Measurements from ENCODE around the gene ZNF30. TPM values are rescaled to one million over a fixed set of nuclear protein-coding genes. Genes with fewer than 3 reads are reported as not detected.

ZNF30 gene
- total and polyA plus RNA-seq, 2 experiments from 2014 or later, result 4.1 to 18.7 TPM

DNA sequence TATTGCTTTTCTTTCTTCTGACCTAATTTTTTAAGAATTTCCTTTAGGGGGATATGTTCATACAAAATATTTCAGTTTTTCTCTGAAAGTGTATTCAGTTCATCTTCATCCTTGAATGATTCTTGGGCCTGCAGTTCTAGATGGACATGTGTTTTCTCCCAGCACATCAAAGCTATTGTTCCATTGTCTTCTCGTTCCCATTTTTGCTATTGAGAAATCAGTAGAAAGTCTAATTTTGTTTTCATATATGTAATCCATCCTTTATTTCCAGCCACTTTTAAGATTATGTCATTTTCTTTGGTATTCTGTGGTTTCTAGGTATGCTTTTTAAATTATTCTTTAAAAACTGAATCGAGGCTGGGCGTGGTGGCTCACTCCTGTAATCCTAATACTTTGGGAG lies 57.6 kb downstream of the ZNF30 start:
- H3K9me2 ChIP-seq (ENCODE audit: insufficient read depth), result no peaks in the 10 kb centered on the region
- H3K27me3 Mint-ChIP-seq (ENCODE audit: insufficient read depth, low read depth, poor library complexity), result peaks cover 2% of the 10 kb centered on the region
- TF ChIP-seq, protein P1, sequence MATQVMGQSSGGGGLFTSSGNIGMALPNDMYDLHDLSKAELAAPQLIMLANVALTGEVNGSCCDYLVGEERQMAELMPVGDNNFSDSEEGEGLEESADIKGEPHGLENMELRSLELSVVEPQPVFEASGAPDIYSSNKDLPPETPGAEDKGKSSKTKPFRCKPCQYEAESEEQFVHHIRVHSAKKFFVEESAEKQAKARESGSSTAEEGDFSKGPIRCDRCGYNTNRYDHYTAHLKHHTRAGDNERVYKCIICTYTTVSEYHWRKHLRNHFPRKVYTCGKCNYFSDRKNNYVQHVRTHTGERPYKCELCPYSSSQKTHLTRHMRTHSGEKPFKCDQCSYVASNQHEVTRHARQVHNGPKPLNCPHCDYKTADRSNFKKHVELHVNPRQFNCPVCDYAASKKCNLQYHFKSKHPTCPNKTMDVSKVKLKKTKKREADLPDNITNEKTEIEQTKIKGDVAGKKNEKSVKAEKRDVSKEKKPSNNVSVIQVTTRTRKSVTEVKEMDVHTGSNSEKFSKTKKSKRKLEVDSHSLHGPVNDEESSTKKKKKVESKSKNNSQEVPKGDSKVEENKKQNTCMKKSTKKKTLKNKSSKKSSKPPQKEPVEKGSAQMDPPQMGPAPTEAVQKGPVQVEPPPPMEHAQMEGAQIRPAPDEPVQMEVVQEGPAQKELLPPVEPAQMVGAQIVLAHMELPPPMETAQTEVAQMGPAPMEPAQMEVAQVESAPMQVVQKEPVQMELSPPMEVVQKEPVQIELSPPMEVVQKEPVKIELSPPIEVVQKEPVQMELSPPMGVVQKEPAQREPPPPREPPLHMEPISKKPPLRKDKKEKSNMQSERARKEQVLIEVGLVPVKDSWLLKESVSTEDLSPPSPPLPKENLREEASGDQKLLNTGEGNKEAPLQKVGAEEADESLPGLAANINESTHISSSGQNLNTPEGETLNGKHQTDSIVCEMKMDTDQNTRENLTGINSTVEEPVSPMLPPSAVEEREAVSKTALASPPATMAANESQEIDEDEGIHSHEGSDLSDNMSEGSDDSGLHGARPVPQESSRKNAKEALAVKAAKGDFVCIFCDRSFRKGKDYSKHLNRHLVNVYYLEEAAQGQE (IDR thresholded peaks at IDR 0.05; ENCODE audit: unreplicated experiment), result no peak
- TF ChIP-seq POLR2AphosphoS5 (IDR thresholded peaks at IDR 0.05; ENCODE audit: low read depth), result no peak
- no peak for TF ChIP-seq STAT1 (IDR thresholded peaks at IDR 0.05; ENCODE audit: unreplicated experiment)
- TF ChIP-seq EZH2 (IDR thresholded peaks at IDR 0.05; ENCODE audit: low read depth, unreplicated experiment), result no peak
- TF ChIP-seq, protein P2, sequence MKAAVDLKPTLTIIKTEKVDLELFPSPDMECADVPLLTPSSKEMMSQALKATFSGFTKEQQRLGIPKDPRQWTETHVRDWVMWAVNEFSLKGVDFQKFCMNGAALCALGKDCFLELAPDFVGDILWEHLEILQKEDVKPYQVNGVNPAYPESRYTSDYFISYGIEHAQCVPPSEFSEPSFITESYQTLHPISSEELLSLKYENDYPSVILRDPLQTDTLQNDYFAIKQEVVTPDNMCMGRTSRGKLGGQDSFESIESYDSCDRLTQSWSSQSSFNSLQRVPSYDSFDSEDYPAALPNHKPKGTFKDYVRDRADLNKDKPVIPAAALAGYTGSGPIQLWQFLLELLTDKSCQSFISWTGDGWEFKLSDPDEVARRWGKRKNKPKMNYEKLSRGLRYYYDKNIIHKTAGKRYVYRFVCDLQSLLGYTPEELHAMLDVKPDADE (IDR thresholded peaks at IDR 0.05), result no peak
- TF ChIP-seq, protein P3, sequence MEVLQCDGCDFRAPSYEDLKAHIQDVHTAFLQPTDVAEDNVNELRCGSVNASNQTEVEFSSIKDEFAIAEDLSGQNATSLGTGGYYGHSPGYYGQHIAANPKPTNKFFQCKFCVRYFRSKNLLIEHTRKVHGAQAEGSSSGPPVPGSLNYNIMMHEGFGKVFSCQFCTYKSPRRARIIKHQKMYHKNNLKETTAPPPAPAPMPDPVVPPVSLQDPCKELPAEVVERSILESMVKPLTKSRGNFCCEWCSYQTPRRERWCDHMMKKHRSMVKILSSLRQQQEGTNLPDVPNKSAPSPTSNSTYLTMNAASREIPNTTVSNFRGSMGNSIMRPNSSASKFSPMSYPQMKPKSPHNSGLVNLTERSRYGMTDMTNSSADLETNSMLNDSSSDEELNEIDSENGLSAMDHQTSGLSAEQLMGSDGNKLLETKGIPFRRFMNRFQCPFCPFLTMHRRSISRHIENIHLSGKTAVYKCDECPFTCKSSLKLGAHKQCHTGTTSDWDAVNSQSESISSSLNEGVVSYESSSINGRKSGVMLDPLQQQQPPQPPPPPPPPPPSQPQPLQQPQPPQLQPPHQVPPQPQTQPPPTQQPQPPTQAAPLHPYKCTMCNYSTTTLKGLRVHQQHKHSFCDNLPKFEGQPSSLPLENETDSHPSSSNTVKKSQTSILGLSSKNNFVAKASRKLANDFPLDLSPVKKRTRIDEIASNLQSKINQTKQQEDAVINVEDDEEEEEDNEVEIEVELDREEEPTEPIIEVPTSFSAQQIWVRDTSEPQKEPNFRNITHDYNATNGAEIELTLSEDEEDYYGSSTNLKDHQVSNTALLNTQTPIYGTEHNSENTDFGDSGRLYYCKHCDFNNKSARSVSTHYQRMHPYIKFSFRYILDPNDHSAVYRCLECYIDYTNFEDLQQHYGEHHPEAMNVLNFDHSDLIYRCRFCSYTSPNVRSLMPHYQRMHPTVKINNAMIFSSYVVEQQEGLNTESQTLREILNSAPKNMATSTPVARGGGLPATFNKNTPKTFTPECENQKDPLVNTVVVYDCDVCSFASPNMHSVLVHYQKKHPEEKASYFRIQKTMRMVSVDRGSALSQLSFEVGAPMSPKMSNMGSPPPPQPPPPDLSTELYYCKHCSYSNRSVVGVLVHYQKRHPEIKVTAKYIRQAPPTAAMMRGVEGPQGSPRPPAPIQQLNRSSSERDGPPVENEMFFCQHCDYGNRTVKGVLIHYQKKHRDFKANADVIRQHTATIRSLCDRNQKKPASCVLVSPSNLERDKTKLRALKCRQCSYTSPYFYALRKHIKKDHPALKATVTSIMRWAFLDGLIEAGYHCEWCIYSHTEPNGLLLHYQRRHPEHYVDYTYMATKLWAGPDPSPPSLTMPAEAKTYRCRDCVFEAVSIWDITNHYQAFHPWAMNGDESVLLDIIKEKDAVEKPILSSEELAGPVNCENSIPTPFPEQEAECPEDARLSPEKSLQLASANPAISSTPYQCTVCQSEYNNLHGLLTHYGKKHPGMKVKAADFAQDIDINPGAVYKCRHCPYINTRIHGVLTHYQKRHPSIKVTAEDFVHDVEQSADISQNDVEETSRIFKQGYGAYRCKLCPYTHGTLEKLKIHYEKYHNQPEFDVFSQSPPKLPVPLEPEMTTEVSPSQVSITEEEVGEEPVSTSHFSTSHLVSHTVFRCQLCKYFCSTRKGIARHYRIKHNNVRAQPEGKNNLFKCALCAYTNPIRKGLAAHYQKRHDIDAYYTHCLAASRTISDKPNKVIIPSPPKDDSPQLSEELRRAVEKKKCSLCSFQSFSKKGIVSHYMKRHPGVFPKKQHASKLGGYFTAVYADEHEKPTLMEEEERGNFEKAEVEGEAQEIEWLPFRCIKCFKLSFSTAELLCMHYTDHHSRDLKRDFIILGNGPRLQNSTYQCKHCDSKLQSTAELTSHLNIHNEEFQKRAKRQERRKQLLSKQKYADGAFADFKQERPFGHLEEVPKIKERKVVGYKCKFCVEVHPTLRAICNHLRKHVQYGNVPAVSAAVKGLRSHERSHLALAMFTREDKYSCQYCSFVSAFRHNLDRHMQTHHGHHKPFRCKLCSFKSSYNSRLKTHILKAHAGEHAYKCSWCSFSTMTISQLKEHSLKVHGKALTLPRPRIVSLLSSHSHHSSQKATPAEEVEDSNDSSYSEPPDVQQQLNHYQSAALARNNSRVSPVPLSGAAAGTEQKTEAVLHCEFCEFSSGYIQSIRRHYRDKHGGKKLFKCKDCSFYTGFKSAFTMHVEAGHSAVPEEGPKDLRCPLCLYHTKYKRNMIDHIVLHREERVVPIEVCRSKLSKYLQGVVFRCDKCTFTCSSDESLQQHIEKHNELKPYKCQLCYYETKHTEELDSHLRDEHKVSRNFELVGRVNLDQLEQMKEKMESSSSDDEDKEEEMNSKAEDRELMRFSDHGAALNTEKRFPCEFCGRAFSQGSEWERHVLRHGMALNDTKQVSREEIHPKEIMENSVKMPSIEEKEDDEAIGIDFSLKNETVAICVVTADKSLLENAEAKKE (CRISPR knock-in tag; IDR thresholded peaks at IDR 0.05), result no peak
- no peak for TF ChIP-seq NANOG (IDR thresholded peaks at IDR 0.05; ENCODE audit: borderline replicate concordance)
- no peak for TF ChIP-seq EZH2phosphoT487 (IDR thresholded peaks at IDR 0.05; ENCODE audit: unreplicated experiment)
- TF ChIP-seq ZNF331 (CRISPR knock-in tag; IDR thresholded peaks at IDR 0.05; ENCODE audit: low read depth), result no peak
- no peak overlapping the region for H2AFZ ChIP-seq
- H3K4me1 ChIP-seq (ENCODE audit: insufficient read depth), result peaks cover 11% of the 10 kb centered on the region
- no peaks in the 10 kb centered on the region for H4K20me1 ChIP-seq (replicated peaks; ENCODE audit: insufficient read depth)
- no peaks in the 10 kb centered on the region for H3K27me3 ChIP-seq (ENCODE audit: insufficient read depth)
- no peaks in the 10 kb centered on the region for H3F3A ChIP-seq (replicated peaks; ENCODE audit: low read depth)
- H3K79me2 ChIP-seq (replicated peaks; ENCODE audit: insufficient read depth), result no peaks in the 10 kb centered on the region
- H3K27ac ChIP-seq (ENCODE audit: low read depth), result no peak overlapping the region
- H3K27ac Mint-ChIP-seq, result no peak overlapping the region
- DNase-seq (ENCODE audit: low spot score) (no peak), ATAC-seq (no peak)
- H3K4me2 ChIP-seq, result no peak overlapping the region
- H3K4me3 ChIP-seq, result no peak overlapping the region
- H3K4me3 Mint-ChIP-seq, result no peak overlapping the region
- peaks cover 7% of the 10 kb centered on the region for H3K36me3 Mint-ChIP-seq (ENCODE audit: low read depth)
- 0 out of 2 replicates have a peak, but pooled peaks cover 3% of the 10 kb centered on the region for H3K36me3 ChIP-seq (ENCODE audit: insufficient read depth)
- peaks cover 12% of the 10 kb centered on the region; the same call in 2 of the 3 replicates for H3K9me3 Mint-ChIP-seq
- H3K4me1 Mint-ChIP-seq, result peaks cover 14% of the 10 kb centered on the region
